Astrocyte (in vitro differentiated cells and primary cell): ENCODE measurements around the gene HNRNPUL1.

Experiments
- CTCF ChIP-seq: IDR thresholded peaks from 2 replicates; pipeline ENCODE4 v1.5.1; 2011; ENCODE audit warnings: low read depth, mild to moderate bottlenecking, inconsistent platforms, low read length, moderate library complexity; ENCODE audit not compliant: insufficient read depth
- EZH2 ChIP-seq: IDR thresholded peaks from 2 replicates; pipeline ENCODE4 v1.6.1; 2012; ENCODE audit warnings: mild to moderate bottlenecking, low read length, inconsistent platforms; ENCODE audit not compliant: insufficient read depth

DNA sequence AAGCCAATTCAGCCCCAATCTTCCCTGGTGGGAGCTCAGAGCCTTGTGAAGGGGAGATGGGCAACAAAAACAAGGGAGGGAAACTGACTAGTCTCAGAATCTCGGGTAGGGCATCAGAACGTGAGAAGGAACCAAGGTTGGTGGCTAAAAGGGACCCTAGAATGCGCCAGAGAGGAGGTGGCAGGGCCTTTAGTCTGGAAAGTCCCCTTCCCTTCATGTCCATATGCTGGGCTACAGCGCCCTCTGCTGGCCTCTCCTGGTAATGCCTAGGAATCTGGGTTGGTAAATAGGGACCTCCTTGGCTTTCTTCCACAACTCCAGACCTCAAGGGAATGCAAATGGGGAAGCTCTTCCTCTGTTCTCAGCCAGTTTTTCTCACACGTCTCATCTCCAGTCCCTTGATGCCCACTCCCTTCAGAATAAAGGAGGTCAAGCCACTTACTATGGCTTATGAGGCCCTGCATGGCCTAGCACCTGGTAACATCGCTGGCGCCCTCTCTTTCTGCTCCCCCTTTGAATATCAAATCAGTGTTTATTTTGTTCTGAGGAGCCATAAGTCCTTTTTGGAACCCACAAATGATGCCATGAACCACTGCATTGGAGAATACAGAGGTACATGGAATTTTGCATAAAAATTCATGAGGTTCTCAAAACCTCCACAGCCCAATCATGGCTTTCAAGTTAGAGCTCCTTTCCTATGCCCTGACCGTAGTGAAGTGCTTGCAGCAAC, 44.4 kb downstream of the HNRNPUL1 start:
- TF ChIP-seq CTCF: peak; percentile 99
- no peak for TF ChIP-seq EZH2
